GM19193 (cell line): ENCODE results near the gene RNF103.
A peak's percentile ranks its signal among the peaks of the same experiment; 100 is the strongest.

ENCODE experiments used
- POLR2A ChIP-seq: IDR thresholded peaks from 4 replicates; pipeline ENCODE4 v1.6.1; 2011; ENCODE audit not compliant: insufficient read depth, insufficient read length; ENCODE audit errors: extremely low read depth

RNF103 gene, protein sequence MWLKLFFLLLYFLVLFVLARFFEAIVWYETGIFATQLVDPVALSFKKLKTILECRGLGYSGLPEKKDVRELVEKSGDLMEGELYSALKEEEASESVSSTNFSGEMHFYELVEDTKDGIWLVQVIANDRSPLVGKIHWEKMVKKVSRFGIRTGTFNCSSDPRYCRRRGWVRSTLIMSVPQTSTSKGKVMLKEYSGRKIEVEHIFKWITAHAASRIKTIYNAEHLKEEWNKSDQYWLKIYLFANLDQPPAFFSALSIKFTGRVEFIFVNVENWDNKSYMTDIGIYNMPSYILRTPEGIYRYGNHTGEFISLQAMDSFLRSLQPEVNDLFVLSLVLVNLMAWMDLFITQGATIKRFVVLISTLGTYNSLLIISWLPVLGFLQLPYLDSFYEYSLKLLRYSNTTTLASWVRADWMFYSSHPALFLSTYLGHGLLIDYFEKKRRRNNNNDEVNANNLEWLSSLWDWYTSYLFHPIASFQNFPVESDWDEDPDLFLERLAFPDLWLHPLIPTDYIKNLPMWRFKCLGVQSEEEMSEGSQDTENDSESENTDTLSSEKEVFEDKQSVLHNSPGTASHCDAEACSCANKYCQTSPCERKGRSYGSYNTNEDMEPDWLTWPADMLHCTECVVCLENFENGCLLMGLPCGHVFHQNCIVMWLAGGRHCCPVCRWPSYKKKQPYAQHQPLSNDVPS

GRCh38 chr2:86623494-86624266, at the start of gene RNF103:
TSS of gene RNF103 (minus strand) at chr2:86623865. CDS start at chr2:86622886, 979 bp downstream.
- peak; percentile 76 for TF ChIP-seq POLR2A

DNA sequence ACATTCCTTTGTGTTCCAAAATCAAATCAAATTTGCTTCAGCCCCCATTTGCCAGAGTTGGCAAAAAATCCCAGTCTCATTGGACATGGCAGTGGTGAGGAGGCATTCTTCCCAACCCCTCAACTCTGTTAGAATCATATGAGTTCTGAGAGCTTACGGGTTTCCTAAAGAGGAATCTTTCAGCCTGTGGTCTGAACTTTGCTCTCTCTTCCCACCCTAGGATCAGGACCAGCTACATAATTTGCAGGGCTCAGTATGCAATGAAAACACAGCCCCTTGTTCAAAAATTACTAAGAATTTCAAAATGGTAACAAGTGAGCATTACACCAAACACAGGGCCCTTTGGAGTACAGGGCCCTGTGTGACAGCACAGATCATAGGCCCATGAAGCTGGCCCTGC, 49.3 kb upstream of the RNF103 start:
- TF ChIP-seq POLR2A: no peak

GRCh38 chr2:86672027-86672545, 48.4 kb upstream of the RNF103 start:
- TF ChIP-seq POLR2A: no peak

GRCh38 chr2:86671337-86671981, 47.8 kb upstream of the RNF103 start:
- no peak for TF ChIP-seq POLR2A

- no peak for TF ChIP-seq POLR2A
Measured at GRCh38 chr2:86661333-86661732, 37.7 kb upstream of the RNF103 start.

DNA sequence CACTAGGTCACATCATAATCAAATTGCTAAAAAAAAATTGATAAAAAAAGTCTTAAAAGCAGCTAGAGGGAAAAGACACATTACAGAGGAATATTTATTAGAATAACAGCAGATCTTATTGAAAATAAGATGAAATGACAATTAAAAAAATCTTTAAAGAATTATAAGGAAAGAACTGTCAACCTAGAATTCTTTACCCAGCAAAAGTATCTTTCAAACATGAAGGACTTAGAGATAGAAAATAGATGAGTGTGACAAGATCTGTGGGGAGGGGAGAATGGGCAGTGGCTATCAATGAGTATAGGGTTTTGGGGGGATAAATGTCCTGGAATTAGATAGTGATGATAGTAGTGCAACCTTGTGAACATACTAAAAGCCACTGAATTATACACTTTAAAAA, 26.5 kb upstream of the RNF103 start:
- TF ChIP-seq POLR2A: no peak

DNA sequence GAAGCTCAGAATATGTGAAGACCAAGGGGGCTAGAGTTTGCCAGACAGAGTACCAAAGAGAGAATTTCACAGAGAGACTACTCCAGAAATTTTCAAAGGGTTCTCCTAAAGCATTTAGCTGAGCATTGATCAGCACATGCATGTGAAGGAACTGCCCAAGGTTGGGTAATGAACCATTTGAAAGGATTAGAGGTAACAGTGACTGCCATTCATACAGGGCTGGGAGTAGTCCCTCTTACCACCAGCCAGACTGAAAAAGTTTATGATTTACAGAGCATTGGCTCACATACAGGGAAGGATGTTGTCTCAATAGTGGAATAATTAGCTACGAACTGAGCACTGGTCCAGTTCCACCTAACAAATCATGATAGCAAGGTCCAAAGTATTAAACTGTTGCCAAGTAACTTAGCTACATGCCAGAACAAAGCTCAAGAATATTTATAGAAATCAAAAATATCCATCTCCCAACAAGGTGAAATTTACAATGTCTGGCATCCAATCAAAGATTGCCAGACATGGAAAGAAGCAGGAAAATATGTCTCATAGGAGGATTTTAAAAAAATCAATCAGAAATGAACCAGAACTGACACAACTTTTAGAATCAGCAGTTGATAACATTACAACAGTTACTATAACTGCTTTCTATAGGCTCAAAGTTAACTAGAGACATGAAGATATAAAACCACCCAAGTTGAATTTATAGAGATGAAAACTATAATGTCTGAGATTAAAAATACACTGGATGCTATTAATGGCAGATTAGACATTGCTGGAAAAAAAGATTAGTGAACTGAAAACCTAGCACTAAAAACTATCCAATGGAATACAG, 25.7 kb upstream of the RNF103 start:
- TF ChIP-seq POLR2A: no peak

DNA sequence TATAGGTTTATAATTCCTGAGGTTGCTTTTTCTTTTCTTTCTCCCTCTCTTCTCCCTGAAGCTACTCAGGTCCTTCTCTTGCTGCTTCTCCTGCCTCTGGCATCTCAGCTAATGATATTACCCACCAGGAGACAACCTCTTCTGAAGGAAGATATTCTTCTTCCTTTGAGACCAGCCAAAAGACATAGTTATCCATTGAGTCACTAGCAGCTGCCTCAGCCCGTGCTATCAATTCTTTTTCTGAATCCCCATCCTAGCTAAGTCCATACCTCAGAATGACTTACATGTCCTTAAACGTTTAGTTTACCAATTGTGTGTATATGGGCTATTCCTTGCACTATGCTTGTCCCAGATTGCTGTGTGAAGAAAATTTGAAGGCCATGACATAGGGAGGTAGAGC, 25.0 kb upstream of the RNF103 start:
- TF ChIP-seq POLR2A: no peak

DNA sequence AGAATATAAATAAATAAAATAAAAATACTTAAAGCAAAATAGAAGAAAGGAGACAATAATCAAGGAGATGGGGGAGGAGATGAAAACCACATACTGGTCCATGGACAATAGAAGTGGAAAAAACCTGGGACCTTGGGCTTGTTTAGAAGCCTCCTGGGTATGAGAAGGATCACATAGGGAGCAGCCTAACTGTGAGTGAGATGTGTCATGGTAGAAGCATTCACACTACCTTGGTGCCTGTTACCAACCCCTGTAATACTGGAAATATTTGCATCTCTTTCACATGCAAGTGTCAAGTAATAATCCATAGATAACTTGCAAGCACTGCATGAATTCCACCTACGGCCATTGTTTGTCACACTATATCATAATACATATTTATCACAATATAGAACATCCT, 23.2 kb upstream of the RNF103 start:
- no peak for TF ChIP-seq POLR2A

DNA sequence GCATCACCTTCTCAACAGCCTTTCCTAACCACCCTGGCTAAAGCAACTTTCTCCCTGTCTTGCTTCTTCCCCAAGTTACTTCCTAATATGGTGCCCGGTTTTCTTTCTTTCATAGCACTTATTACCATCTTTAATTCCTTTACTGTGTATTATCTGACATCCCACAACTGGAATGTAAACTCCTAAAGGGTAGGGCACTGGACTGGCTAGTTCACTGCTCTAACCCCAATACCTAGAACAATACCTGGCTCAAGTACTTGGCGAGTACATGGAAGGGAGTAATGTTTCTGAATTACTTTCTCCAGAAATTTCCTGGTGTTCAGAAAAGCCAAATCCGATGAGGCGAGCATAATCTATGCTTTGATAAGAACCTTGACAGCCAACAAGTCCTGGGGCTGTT, 22.7 kb upstream of the RNF103 start:
- TF ChIP-seq POLR2A: no peak

DNA sequence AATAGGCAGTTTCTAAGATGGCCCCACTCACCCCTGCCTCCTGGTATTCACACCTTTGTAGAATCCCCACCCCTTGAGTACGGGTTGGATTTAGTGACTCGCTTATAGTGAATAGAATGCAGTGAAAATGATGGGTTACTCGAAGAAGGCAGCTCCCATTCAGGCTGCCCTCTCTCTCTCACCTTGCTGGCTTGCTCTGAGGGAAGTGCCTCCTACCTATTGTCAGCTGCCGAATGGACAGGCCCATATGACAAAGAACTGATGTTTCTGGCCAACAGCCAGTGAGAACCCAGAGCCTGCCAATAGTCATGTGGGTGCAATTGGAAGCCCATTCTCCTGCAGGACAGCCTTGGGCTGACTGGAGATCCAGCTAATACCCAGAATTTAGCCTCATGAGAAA, 22.1 kb upstream of the RNF103 start:
- TF ChIP-seq POLR2A: no peak

GRCh38 chr2:86638712-86639111, 15.0 kb upstream of the RNF103 start:
- no peak for TF ChIP-seq POLR2A

DNA sequence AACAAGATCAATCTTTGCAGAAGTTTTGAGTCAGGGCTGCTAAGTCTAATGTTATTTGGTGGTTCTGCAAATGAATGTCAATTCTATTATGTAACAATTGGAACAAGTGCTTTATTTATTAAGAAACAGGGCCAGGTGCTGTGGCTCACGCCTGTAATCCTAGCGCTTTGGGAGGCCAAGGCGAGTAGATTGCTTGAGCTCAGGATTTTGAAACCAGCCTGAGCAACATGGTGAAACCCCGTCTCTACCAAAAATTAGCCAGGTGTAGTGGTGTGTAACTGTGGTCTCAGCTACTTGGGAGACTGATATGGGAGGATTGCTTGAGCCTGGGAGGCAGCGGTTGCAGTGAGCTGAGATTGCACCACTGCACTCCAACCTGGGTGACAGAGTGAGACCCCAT, 13.2 kb upstream of the RNF103 start:
- TF ChIP-seq POLR2A: no peak

DNA sequence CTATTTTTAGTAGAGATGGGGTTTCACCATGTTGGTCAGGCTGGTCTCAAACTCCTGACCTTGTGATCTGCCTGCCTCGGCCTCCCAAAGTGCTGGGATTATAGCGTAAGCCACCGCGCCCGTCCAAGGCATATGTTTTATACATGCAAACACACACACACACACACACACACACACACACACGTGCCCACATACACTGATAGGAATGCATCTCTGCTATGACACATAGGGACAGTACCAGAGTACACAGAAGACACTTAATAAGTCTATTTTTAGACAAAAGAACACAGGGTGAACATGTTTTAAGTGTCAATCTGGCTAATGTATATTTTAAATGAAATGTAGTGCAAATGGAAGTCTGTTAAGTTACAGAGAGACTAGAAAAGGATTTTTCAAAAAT, 10.7 kb upstream of the RNF103 start:
- TF ChIP-seq POLR2A: no peak
